WI38 (cell line): Measurements from ENCODE around the gene ANO7.

Source experiments
- H3K4me3 ChIP-seq: 2 replicates; pipeline ENCODE4 v1.5.1; 2011; ENCODE audit warnings: low read depth, mild to moderate bottlenecking, control low read depth, low read length
- CTCF ChIP-seq: IDR thresholded peaks from 2 replicates; pipeline ENCODE4 v1.5.1; 2012; ENCODE audit warnings: low read depth, mild to moderate bottlenecking, control low read depth, low read length

ANO7 gene

GRCh38 chr2:241199897-241200821 is 11.7 kb downstream of the ANO7 start:
- no peak overlapping the region for H3K4me3 ChIP-seq
- no peak for TF ChIP-seq CTCF

- no peak for TF ChIP-seq CTCF
- H3K4me3 ChIP-seq = no peak overlapping the region
Observed at GRCh38 chr2:241200822-241201395, 12.4 kb downstream of the ANO7 start.

- TF ChIP-seq CTCF = no peak
- H3K4me3 ChIP-seq = no peak overlapping the region
Observed at GRCh38 chr2:241201445-241202267, 13.2 kb downstream of the ANO7 start.

GRCh38 chr2:241202268-241202585 is 13.8 kb downstream of the ANO7 start:
- no peak for TF ChIP-seq CTCF
- no peak overlapping the region for H3K4me3 ChIP-seq

- TF ChIP-seq CTCF = no peak
Observed at GRCh38 chr2:241202681-241203080, 14.2 kb downstream of the ANO7 start.

GRCh38 chr2:241203218-241204009 is 14.9 kb downstream of the ANO7 start:
- no peak overlapping the region for H3K4me3 ChIP-seq
- TF ChIP-seq CTCF = no peak

More at GRCh38 chr2:241202681-241203080, 14.2 kb downstream of the ANO7 start:
- no peak overlapping the region for H3K4me3 ChIP-seq
